Ramos (cell line): ENCODE data around the gene GPR55.
"Not testable (repeated sequence)": the region's sequence is repeated elsewhere in the genome, so short reads cannot be mapped to it uniquely, and the experiment has no call there.

ENCODE experiments used
- in situ Hi-C: fragments of 300-500 bp; cut with MboI; formaldehyde crosslinking; loops from one replicate; pipeline ENCODE4 v1.14.3; 2022; ENCODE audit warnings: low sequenced_read_pairs; ENCODE audit not compliant: unreplicated experiment

Gene GPR55

DNA sequence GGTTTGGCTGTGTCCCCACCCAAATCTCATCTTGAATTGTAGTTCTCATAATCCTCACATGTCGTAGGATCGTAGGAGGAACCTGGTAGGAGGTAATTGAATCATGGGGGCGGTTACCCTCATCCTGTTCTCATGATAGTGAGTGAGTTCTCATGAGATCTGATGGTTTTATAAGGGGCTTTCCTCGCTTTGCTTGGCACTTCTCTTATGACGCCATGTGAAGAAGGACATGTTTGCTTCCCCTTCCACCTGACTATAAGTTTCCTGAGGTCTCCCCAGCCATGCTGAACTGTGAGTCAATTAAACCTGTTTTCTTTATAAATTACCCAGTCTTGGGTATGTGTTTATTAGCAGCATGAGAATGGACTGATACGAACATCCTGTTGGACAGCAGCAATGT, 11.2 kb upstream of the GPR55 start:
- in situ Hi-C loops, result not testable (repeated sequence)

DNA sequence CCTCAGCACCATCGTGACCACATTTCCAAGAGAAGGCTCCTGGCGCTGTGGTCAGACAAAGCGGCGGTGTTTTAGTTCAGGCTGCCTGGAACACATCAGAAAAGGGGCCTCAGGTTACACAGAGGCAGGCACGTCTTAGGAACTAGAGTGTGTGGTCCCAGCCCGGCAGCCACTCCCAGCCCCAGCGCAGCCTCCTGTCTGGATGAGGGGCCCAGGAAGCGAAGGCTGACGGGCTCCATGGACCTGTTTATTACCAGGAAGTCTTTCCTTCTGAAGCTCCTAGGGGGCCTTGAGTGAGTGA, 10.0 kb upstream of the GPR55 start:
- in situ Hi-C loops, result no loop called here

DNA sequence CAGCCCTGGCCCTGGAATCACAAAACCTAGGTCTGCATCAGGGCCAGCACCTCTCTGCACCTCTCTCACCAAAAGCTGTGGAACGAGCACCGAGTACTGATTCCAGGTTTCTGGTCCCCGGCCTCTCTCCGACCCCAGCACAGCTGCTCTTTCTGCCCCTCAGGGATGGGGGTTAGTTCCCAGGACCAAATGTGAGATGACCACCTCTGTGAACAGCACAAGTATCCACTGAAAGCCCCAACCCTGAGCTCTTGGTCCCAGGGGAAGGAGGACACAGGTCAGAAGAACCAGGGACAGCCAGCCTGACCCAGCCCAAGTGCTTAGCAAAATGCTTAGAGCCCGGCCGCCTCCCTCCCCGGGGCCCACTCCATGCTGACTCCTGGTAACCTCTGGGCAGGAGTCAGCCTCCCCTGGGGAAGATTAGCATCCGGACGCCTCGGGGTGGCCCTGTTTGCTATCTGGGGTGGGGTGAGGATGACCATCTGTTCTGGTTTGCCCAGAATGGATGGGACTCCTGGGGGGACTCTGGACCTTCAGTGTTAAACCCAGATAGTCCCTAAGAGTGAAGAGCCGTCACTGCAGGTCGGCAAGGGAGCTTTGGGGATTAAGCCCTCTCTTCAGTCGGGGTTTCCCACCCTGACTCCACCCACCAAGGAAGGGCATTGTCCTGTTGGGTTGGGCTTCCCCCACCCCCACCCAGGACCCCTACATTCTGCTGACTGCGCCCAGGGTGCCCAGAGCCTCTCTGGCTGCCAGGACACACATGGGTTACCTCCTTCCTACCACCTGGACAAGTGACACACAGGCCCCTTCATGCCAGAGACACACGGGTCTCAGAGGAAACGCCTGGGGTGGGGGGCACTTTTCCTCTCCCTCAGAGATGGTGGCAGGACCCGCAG, 9.4 kb upstream of the GPR55 start:
- in situ Hi-C loops, result no loop called here

DNA sequence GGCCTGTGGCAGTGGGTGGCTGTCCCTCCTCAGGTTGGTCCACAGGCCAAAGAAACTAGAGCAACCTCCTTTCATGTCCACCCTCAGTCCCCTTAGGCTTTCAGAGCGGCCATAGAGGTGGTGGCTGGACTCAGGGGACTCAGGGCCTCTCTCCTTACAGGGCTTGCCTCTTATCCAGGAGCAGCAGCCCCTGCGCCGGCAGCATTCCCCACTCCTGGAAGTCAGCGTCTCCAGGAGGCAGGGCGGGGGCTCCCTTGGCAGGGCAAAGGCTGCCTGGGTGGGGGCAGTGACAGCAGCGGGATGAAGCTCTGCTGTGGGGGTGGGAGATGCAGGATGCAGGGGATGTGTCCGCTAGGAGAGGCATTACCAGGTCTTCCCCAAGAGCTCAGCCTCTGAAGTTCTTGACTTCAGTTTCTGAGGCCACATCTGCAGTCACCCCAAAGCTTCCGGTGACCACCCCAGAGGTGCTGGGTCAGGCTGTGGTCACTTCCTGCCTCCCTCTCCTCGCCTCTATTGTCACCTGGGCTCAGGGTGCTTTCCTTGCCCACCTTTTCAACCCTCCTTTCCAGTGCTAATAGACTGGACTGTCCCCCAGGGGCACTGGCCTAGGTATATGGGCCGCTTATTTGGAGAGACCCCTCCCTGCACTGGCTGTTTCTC, 8.6 kb upstream of the GPR55 start:
- in situ Hi-C loops, result no loop called here

DNA sequence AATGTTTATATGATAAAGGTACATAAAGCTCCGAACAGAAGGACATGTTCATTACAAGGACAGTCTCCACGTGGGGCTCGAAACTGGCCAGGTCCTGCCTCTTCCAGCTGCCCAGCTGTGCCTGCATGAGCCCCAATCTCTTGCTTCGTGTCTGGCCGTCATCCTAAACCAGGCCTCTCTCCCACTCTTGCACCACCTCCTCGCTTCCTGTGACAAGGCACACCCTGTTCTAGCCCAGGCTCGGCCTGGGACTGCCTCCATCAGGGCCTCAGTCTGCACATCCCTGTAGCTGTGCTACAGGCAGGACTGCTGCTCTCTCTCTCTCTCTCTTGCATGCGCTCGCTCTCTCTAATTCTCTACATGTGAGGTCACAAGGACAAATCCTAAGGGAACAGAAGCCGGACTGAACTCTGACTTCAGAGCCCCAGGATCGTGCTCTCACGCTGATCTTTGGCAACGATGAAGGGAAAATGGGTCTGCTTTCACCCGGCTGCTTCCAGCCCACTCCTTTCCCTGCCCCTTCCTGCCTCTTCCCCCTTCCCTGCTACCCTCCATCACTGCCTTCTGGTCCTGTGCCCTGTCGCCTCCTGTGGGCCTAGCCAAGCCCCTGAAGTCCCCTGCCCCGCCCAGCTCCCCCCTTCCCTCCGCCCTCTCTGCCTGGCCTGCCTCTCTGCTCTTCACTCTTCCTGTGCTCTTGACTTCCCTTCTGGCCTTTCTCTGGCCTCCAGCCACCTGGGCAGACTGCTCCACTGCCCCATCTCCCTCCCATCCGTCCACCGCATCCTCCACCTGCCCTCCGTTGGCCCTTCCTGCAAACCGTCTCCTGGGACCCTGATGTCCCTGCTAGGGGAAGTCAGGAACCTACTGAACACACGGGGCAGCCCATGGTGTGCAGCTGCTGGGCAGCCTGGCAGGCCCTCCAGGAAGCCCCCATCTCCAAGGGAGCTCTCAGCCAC, 7.8 kb upstream of the GPR55 start:
- in situ Hi-C loops, result no loop called here

DNA sequence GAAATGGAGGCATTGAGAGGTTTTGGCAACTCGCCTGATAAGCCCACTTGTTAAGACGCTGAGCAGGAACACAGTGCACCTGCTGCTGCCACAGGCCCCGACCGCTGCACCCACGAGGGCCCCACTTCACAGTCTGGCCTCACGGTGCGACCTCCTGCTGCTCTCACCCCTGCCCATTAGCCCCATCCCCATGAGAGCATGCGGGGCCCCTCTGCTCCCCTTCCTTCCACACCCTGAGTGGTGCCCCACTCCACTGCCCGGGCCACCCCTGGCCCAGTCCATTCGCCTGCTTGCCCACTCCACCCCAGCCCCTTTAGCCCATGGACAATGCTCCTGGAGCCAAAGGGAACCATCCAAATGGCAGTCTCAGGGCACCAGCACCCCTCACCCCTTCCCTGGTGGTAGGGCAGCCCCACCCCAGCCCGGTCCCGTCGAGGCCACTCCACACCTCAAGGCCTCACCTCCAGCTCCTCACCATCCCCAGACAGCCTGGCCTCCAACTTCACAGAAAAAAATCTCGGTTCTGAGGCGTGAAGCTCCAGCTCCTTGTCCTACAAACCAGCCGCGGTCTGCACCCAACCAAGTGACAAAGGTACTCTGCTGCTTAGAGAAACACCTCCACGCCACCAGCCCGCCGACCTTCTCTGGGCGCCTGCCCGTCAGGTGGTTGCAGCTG, 6.7 kb upstream of the GPR55 start:
- in situ Hi-C loops, result no loop called here

DNA sequence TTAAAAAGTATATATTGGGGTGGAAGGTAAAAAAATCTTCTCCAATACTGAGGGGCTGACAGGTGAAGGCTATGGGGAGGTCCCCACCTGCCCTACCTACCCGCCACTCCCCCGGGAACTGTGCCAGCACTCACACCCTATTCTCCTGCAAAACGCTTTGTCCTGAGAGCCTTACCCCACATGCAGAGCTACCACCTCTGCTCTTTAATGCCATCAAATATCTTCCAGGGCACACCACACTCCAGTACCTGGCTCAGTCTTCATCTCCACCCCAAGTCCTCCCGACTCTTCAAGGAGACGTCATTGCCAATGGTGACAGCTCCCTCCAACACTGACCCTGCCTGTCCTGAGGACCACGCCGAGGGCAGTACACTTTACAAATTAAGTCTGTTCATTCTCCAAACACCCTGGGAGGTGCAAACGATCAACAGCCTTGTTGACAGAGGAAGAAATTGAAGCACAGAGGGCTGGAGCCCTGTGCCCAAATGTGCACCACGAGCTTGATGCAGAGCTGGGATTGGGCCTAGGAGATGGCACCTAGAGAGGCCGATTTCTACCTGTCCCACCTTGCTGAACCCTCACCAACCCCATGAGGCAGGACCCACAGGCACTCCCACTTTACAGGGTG, 6.0 kb upstream of the GPR55 start:
- in situ Hi-C loops, result no loop called here

DNA sequence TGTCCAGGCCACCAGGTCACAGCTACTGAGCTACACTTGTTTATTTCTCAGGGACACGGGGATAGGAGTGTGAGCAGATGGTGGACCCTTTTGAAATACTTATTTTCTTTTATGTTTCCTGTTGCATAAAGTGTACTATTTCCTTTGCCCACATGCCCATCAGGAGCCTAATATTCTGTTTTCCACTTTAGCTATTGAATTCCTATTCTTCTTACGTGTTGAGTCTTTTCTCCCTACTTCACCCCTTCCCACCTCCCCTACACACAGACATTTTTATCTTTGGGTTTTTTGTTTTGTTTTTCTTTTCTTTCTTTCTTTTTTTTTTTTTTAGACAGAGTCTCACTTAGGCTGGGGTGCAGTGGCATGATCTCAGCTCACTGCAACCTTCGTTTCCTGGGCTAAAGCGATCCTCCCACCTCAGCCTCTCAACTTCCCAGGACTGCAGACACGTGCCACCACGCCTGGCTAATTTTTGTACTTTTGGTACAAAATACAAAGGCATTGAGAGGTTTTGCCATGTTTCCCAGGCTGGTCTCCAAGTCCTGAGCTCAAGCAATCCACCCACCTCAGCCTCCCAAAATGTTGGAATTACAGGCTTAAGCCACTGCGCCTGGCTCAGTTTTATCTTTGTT, 5.2 kb upstream of the GPR55 start:
- in situ Hi-C loops, result no loop called here

DNA sequence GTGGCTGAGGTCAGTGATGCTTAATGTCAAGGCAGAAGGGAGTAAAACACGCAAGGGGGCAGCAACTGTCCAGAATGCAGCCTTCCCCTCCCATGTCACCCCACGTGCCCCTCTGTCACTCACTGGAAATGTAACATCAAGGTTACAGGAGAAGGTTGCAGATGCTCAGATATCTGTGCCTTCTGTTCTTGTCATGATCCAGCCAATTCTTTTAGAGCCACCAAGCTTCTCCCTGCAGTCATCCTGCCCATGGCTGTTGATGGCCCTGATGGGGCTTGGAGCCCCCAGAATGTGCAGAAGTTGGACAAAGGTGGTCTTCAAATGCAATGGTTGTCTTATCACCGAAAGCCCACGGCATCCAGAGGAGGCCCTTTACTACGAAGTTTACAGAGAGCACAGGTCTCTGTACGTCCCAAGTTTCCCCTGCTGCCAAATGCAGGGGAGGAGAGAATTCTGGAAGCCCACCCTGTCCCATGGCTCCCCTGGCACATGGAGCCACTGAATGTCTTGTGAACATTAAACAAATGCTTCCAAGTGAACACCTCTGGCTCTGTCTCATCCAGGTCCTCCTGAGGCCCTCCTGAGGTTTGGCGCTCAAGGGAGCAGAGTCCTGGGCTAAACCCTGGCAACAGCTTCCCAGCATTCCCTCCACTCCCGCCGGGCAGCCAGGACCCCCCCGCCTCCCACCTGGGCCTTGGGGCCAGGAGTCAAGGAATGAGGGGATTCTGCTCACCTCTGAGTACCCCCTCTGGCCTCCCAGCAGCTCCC, 4.5 kb upstream of the GPR55 start:
- in situ Hi-C loops, result no loop called here

DNA sequence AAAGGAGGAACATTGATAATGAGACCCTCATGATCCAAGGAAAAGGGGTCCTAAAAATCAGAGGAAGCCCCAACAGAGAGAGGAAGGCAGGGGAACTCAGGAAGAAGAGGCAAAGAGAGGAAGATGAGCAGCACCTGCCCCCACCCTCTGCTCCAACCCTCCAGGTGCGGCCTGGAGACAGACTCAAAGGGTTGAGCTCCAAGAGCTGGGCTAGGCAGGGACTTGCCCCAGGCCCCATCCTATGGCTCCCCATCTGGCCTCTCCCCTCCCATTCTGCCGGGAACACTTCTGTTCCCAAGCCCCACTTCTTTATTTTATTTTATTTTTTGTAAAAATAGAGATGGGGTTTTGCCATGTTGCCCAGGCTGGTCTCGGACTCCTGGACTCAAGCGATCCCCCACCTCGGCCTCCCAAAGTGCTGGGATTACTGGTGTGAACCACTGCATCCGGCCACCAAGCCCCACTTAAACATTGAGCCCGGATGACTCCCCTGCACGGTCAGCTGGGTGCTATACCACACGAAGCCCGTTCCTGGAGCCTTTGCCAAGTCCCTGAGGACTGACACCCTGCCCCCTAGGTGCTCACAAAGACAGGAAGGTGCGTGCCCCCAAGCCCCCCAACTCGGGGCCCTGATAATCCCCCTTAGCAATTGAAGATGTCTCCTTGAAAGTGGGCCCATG, 3.8 kb upstream of the GPR55 start:
- in situ Hi-C loops, result no loop called here

DNA sequence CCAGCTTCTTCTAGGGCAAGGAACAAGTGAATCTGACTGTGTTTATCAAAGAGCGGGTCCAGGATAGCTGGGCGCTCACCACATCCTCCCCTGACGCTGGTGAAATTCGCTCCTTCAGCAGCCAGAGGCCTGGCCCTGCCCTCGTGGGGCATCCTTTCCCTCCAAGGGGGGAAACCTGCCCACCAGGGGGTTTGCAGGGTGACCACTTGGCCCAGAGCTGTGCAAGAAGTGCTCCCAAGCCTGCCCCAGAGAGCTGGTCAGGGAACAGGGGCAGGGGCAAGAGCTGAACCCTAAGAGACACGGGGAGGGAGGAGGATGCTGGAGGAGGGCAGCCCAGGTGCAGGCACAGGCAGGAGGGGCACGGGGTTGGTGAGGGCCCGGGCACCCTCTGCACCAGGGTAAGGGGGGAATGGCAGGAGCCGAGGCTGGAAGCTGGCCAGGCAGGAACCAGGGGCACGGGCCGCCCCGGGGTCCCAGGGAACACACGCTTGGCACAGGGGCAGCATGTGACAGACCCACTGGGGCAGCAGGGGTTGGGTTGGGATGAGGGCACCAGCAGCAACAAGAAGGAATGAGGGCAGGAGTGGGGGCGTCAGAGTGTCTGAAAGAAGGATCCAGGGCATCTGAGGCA, 2.8 kb upstream of the GPR55 start:
- in situ Hi-C loops, result no loop called here

DNA sequence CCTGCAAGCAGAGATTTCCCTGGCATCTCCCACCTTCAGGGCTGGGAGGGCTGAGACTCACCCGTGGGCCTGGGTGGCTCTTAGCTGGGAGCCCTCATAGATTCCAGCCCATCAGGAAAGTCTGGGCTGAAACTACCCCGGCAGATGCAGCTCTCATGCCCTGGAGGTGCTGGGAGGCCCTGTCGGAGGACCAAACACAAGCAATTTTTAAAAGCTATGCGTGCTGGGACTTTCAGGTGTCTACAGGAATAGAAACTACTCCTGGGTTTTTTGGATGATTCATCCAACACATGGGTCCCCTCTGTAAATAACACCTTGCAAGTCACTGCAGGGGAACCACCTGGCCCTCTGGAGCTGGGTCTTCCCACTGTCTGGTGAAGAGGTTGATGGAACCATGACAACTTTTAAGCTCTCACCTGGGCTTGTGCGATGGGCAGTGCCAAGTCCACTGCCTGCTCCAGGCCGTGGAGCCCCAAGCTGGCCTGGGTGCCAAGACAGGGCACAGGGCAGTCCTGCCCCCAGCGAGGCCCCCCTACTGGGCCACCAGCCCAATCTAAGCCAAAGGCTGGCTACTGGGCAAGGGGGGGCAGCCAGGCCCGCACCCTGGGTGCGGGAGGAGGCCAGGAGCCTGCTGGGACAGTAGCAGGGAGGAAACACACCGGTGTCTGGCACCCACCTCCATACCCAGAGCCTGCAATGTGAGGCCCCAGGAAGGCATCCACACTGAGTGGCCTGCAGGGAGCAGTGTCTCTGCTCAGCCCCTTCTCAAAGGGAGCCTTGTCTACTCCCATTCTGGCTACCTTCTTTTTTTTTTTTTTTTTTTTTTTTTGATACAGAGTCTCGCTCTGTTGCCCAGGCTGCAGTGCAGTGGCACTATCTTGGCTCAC, 1.1 kb upstream of the GPR55 start:
- in situ Hi-C loops, result no loop called here

DNA sequence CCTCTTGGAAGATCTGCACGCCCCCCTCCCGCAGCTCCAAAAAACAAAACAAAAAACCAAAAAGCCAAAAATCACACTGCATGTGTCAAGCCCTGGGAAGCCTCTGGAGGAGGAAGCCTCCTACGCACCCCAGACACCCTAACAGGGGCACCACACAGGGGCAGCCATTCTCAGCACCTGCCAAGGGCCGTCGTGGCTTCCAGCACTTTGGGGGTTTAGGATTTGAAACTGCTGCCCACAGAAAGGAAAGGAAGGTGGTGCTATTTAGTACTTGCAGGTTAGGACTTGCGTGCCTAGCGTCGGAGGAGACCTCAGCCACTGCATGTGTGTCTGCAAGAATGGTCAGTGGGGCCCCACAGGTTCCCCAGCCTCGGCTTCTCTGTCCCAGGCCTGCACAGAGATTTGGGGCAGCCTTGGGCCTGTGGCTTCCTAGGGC, 419 bp upstream of the GPR55 start:
- in situ Hi-C loops, result no loop called here

DNA sequence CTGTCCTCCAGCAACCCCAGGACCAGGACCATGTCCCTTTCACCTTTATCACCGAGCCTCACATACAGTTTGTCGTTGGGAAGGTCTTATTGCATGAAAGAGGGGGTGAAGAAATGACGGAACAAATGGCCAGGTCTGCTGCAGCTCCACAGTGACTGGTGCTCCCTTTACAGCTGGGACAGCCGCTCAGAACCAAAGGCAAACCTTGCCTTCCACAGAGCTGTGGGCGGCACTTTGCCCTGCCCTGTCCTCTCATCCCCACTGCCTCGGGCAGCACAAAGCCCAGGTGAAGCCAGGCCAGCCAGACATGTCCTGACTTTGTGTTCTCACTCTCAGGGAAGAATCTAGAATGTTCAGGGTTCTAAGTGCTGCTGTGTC, 961 bp downstream of the GPR55 start:
- in situ Hi-C loops, result loop anchor here (5.0 kb wide), 1 partner anchor 63 kb away; no protein-coding TSS in a partner anchor

DNA sequence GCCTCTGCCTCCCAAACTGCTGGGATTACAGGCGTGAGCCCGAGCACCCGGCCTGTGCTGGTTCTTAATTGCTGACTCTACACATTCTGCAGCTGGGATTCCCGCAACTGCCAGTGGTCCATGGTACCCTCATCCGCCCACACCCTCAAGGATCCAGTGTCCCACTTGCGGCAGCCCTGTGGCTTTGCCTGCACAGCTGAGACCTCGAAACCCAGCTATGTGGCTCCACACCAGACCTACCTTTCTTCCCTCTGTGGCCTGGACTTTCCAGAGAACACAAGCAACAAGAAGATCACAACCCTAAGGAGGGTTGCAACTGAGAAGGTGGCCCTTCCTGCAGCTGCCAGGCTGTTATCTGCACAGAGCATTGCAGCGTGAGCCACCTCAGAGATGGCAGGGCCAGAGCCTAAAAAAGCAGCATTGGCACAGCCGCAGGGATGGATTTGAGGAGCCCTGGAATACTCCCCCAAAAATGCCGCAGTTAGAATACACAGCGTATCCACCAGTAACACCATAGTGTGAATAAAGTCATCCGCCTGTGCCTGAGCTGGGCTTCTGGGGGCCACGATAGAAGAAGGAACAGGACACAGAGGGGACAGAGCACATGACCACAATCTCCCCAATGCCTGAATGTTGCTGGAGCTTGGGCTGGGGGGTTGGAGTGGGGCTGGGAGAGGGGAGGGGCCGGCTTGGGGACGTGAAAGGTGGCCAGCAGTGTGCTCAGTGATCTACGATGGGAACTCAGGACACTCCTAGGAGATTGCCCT, 1.9 kb downstream of the GPR55 start:
- in situ Hi-C loops, result loop anchor here (5.0 kb wide), 1 partner anchor 64 kb away; no protein-coding TSS in a partner anchor
